Activated CD4-positive, CD25-positive, alpha-beta regulatory T cell treated with anti-CD3 and anti-CD28 coated beads, Interleukin-2, amount 50 U/mL, for 16 hours (primary cell): ENCODE measurements around the gene PLA2G4B.

Experiments
- DNase-seq: peaks from one replicate; pipeline ENCODE4 v3.0.0-alpha.2; 2020; ENCODE audit warnings: low read depth, low spot score

PLA2G4B gene

GRCh38 chr15:41849204-41849603, 10.6 kb downstream of the PLA2G4B start:
- DNase-seq = no peak

- DNase-seq = no peak
Observed at GRCh38 chr15:41849861-41850260, 11.2 kb downstream of the PLA2G4B start.

GRCh38 chr15:41850482-41851166, 12.0 kb downstream of the PLA2G4B start:
- DNase-seq = no peak

GRCh38 chr15:41851167-41851523, 12.5 kb downstream of the PLA2G4B start:
- no peak for DNase-seq

- no peak for DNase-seq
Observed at GRCh38 chr15:41851755-41852370, 13.2 kb downstream of the PLA2G4B start.

- no peak for DNase-seq
Observed at GRCh38 chr15:41852736-41853590, 14.3 kb downstream of the PLA2G4B start.

GRCh38 chr15:41853831-41854230, 15.2 kb downstream of the PLA2G4B start:
- no peak for DNase-seq

GRCh38 chr15:41854443-41854842, 15.8 kb downstream of the PLA2G4B start:
- DNase-seq = no peak

- DNase-seq = no peak
Observed at GRCh38 chr15:41855261-41855961, 16.8 kb downstream of the PLA2G4B start.

- DNase-seq = no peak
Observed at GRCh38 chr15:41856262-41856661, 17.6 kb downstream of the PLA2G4B start.

GRCh38 chr15:41856716-41857115, 18.1 kb downstream of the PLA2G4B start:
- no peak for DNase-seq

GRCh38 chr15:41857316-41857715, 18.7 kb downstream of the PLA2G4B start:
- DNase-seq = no peak

- no peak for DNase-seq
Observed at GRCh38 chr15:41858756-41859155, 20.1 kb downstream of the PLA2G4B start.

- no peak for DNase-seq
Observed at GRCh38 chr15:41860049-41860828, 21.6 kb downstream of the PLA2G4B start.

- DNase-seq = no peak
Observed at GRCh38 chr15:41861736-41862356, 23.2 kb downstream of the PLA2G4B start.

GRCh38 chr15:41862515-41863116, 24.0 kb downstream of the PLA2G4B start:
- DNase-seq = no peak

- DNase-seq = no peak
Observed at GRCh38 chr15:41865490-41866055, 26.9 kb downstream of the PLA2G4B start.

- no peak for DNase-seq
Observed at GRCh38 chr15:41866263-41866703, 27.6 kb downstream of the PLA2G4B start.

- DNase-seq = no peak
Observed at GRCh38 chr15:41866872-41867579, 28.4 kb downstream of the PLA2G4B start.
